Femur (tissue), 1 donor: Measurements from ENCODE around the gene CMYA5.
"Not testable (repeated sequence)": the region's sequence is repeated elsewhere in the genome, so short reads cannot be mapped to it uniquely, and the experiment has no call there.

ENCODE experiments used
- DNase-seq: peaks from one replicate; pipeline ENCODE4 v3.0.0-alpha.2; 2017

The CMYA5 gene

GRCh38 chr5:79704553-79704952 is 14.9 kb downstream of the CMYA5 start:
- DNase-seq, result no peak

GRCh38 chr5:79705632-79706031 is 16.0 kb downstream of the CMYA5 start:
- DNase-seq, result no peak

GRCh38 chr5:79706317-79706716 is 16.7 kb downstream of the CMYA5 start:
- not testable (repeated sequence) for DNase-seq

- DNase-seq, result no peak
These were observed 17.9 kb downstream of the CMYA5 start for GRCh38 chr5:79707535-79707934.

GRCh38 chr5:79712741-79713140 is 23.1 kb downstream of the CMYA5 start:
- no peak for DNase-seq

GRCh38 chr5:79713727-79714126 is 24.1 kb downstream of the CMYA5 start:
- DNase-seq, result no peak

- DNase-seq, result no peak
These were observed 27.2 kb downstream of the CMYA5 start for GRCh38 chr5:79716839-79717238.

- no peak for DNase-seq
These were observed 30.5 kb downstream of the CMYA5 start for GRCh38 chr5:79720096-79720495.

GRCh38 chr5:79727451-79728355 is 38.1 kb downstream of the CMYA5 start:
- no peak for DNase-seq

GRCh38 chr5:79728396-79728795 is 38.8 kb downstream of the CMYA5 start:
- DNase-seq, result no peak

- no peak for DNase-seq
These were observed 40.0 kb downstream of the CMYA5 start for GRCh38 chr5:79729679-79730078.

GRCh38 chr5:79730564-79730963 is 40.9 kb downstream of the CMYA5 start:
- DNase-seq, result no peak

GRCh38 chr5:79731775-79732174 is 42.1 kb downstream of the CMYA5 start:
- no peak for DNase-seq

- no peak for DNase-seq
These were observed 47.2 kb downstream of the CMYA5 start for GRCh38 chr5:79736528-79737514.

GRCh38 chr5:79738349-79738748 is 48.7 kb downstream of the CMYA5 start:
- no peak for DNase-seq

- DNase-seq, result no peak
These were observed 53.0 kb downstream of the CMYA5 start for GRCh38 chr5:79742549-79743136.

GRCh38 chr5:79743846-79744605 is 54.4 kb downstream of the CMYA5 start:
- DNase-seq, result no peak

- no peak for DNase-seq
These were observed 55.6 kb downstream of the CMYA5 start for GRCh38 chr5:79745255-79745654.

GRCh38 chr5:79746642-79747569 is 57.3 kb downstream of the CMYA5 start:
- DNase-seq, result no peak

GRCh38 chr5:79750611-79751510 is 61.2 kb downstream of the CMYA5 start:
- no peak for DNase-seq
